Left renal cortex interstitium (tissue), 4 donors: ENCODE data around the gene ORM2. TPM values are rescaled to one million over a fixed set of nuclear protein-coding genes. Genes with fewer than 3 reads are reported as not detected.
"Not testable (repeated sequence)": the region's sequence is repeated elsewhere in the genome, so short reads cannot be mapped to it uniquely, and the experiment has no call there.

Experiments used
- DNase-seq, 4 donors: peaks; one replicate each; pipeline ENCODE4 v3.0.0-alpha.2; 2013; ENCODE audit warnings: low read depth in 4 of 4, low spot score in 2 of 4, missing footprints in 1 of 4
- polyA plus RNA-seq, 4 donors: library from polyadenylated mRNA; unstranded; fragments of 120-200 nt; gene quantifications; one replicate each; pipeline ENCODE4 v1.2.1, GENCODE V29; 2013; ENCODE audit not compliant: insufficient read length in 4 of 4

Gene ORM2
- polyA plus RNA-seq, 4 donors = 0.27 to 0.73 TPM; not detected in 2

GRCh38 chr9:114328937-114329624 is 588 bp upstream of the ORM2 start:
- not testable (repeated sequence) for DNase-seq

GRCh38 chr9:114330636-114331035 is 967 bp downstream of the ORM2 start:
- no peak for DNase-seq

GRCh38 chr9:114331229-114332195 is 1.8 kb downstream of the ORM2 start:
- not testable (repeated sequence) for DNase-seq

- not testable (repeated sequence) for DNase-seq
Observed at GRCh38 chr9:114332474-114333040, 2.9 kb downstream of the ORM2 start.

GRCh38 chr9:114333718-114334117 is 4.0 kb downstream of the ORM2 start:
- DNase-seq = not testable (repeated sequence)

GRCh38 chr9:114334490-114334889 is 4.8 kb downstream of the ORM2 start:
- no peak for DNase-seq

GRCh38 chr9:114335745-114336144 is 6.1 kb downstream of the ORM2 start:
- DNase-seq = no peak

- DNase-seq = no peak
Observed at GRCh38 chr9:114336157-114336556, 6.5 kb downstream of the ORM2 start.

GRCh38 chr9:114336699-114337395 is 7.2 kb downstream of the ORM2 start:
- no peak for DNase-seq

- DNase-seq = no peak
Observed at GRCh38 chr9:114338187-114338586, 8.5 kb downstream of the ORM2 start.

- DNase-seq = peak in 1 of 4 donors; percentile 10
Observed at GRCh38 chr9:114339130-114339908, 9.7 kb downstream of the ORM2 start.

- DNase-seq = no peak
Observed at GRCh38 chr9:114341152-114341830, 11.6 kb downstream of the ORM2 start.

GRCh38 chr9:114341991-114342390 is 12.3 kb downstream of the ORM2 start:
- DNase-seq = no peak

GRCh38 chr9:114342755-114343440 is 13.2 kb downstream of the ORM2 start:
- no peak for DNase-seq

GRCh38 chr9:114343471-114344187 is 14.0 kb downstream of the ORM2 start:
- no peak for DNase-seq

GRCh38 chr9:114344188-114344566 is 14.5 kb downstream of the ORM2 start:
- no peak for DNase-seq

GRCh38 chr9:114344692-114345091 is 15.0 kb downstream of the ORM2 start:
- no peak for DNase-seq

GRCh38 chr9:114345493-114346065 is 15.9 kb downstream of the ORM2 start:
- DNase-seq = no peak
